ENCODE results near the gene EXT2. TPM values are rescaled to one million over a fixed set of nuclear protein-coding genes. Genes with fewer than 3 reads are reported as not detected.

The EXT2 gene
- total RNA-seq, 1 donor: 44.0 TPM

- H3K4me3 ChIP-seq (ENCODE audit: low read length): no peak overlapping the region
- peaks cover 13% of the 10 kb centered on the region for H3K9me3 ChIP-seq (ENCODE audit: low read depth, low read length)
- H3K27me3 ChIP-seq (ENCODE audit: insufficient read depth, low read length): no peaks in the 10 kb centered on the region
- no peaks in the 10 kb centered on the region for H3K4me1 ChIP-seq (ENCODE audit: insufficient read depth, low read length)
Measured at GRCh38 chr11:44186321-44186930, 90.9 kb downstream of the EXT2 start.

DNA sequence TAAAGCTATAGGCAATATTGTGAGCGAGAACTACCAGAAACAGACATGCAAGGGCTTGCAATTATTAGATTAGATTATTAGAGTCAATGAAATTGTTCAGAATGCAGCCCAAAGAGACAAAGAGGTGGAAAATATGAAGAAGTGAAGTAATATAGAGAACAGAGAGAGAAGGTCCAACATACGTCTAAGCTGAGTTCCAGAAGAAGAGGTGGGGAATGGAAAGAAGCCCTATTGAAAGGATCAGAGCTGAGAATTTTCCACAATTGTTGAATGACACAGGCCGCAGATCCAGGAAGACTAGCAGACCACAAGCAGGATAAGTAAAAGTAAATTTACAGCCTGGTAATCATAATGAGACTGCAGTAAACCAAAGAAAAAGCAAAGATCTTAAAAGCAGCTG lies 93.2 kb downstream of the EXT2 start:
- Histone ChIP-seq H3K4me1 (ENCODE audit: insufficient read depth, low read length) (no peaks in the 10 kb centered on the region), H3K4me3 (ENCODE audit: low read length) (no peak overlapping the region), H3K27me3 (ENCODE audit: insufficient read depth, low read length) (no peaks in the 10 kb centered on the region), H3K9me3 (ENCODE audit: low read depth, low read length) (peaks cover 13% of the 10 kb centered on the region)

DNA sequence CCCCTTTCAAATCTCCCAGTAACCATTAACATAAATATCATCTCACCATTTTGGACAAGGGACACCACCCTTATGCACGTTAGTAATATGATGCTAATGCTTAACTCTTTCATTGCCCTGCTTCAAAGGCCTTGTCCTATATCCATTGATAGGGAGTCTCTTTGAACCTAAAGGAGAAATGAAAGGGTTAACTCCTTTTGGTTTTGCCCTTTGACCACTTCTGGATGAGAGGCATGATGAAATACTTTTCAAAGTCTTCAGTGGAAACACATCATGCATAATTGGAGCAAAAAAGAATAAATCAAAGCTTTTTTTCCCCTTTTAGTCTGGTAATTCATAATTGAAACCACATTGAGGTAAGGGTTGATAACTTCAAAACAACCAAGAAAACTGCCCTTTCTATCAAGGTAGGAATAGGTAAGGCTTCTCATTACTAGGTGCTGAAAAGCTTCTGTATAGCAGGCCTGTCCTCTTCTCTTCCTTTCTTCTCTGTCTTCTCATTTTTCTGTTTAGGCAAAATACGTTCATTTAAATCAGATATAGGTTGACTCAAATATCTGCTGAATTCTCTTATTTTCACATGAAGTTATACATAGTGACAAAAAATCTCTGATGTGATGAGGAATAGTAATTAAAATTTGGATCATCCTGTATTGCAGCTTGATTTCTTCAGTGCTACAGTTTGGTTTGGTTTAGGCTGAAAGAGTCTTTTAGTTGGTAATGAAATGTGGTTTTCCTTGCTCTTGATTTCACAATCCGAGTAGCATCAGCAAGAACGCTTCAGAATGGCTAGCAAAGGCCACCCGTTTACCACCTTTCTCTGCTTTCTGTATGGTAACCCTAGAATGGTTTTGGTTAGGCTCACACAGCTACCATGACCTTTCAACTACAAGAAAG lies 94.8 kb downstream of the EXT2 start:
- H3K4me1 ChIP-seq (ENCODE audit: insufficient read depth, low read length): no peaks in the 10 kb centered on the region
- peaks cover 13% of the 10 kb centered on the region for H3K9me3 ChIP-seq (ENCODE audit: low read depth, low read length)
- H3K4me3 ChIP-seq (ENCODE audit: low read length): no peak overlapping the region
- no peaks in the 10 kb centered on the region for H3K27me3 ChIP-seq (ENCODE audit: insufficient read depth, low read length)

- Histone ChIP-seq H3K9me3 (ENCODE audit: low read depth, low read length) (peaks cover 13% of the 10 kb centered on the region), H3K27me3 (ENCODE audit: insufficient read depth, low read length) (no peaks in the 10 kb centered on the region), H3K4me1 (ENCODE audit: insufficient read depth, low read length) (no peaks in the 10 kb centered on the region)
Measured at GRCh38 chr11:44190883-44191230, 95.4 kb downstream of the EXT2 start.

DNA sequence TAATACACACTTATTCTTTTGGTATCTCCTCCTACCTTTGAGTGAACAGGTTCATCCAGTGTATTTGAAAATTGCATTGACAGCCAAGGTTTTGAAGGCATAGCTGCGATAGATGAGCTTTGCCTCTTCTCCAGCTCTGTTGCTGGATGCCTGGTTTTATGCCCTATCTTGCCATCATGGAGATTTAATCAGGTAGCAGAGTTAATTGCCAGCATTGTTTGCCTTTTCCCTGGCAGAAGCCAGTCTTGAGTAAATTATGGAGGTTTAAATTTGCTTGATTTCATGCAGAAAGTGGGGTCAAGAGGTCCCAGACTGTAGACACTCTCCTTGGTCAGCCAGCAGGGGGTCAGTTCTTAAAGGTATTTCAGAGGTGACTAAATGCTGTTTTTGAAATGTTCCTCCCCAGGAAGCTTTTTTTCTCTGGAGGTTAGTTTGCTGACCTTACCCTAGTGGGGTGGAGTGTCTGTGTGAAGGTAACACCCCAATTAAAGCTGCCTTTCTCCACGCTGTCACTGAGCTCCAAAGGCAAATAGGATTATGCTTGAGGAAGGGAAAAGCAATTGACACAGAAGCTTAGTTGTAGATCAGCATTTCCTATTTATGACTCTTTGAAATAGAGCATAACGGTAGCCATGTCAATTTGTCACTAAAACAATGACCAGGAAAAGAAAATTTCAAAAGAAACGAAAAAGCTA lies 96.0 kb downstream of the EXT2 start:
- Histone ChIP-seq H3K27me3 (ENCODE audit: insufficient read depth, low read length) (no peaks in the 10 kb centered on the region), H3K4me1 (ENCODE audit: insufficient read depth, low read length) (no peaks in the 10 kb centered on the region), H3K4me3 (ENCODE audit: low read length) (no peak overlapping the region), H3K9me3 (ENCODE audit: low read depth, low read length) (peaks cover 13% of the 10 kb centered on the region)

More at GRCh38 chr11:44190883-44191230, 95.4 kb downstream of the EXT2 start:
- H3K4me3 ChIP-seq (ENCODE audit: low read length): no peak overlapping the region

DNA sequence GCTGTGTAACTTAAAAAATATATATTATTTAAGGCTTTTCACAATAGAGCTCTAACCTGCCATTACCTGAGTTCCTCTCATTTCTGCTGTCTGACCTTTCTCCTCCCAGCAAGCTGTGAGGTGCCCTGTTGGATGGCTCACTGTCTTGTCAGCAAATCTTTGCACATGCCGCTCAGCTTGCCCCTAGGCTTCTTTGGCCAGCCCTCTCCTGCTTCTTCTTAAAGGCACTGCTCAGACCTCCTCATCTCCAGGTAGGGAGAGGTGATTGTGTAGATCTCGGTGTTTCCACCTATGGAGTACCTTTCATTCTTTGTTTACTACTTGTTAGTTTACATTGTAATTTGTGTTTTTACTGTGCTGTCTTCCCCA lies 96.5 kb downstream of the EXT2 start:
- H3K4me1 ChIP-seq (ENCODE audit: insufficient read depth, low read length): no peaks in the 10 kb centered on the region
- no peaks in the 10 kb centered on the region for H3K27me3 ChIP-seq (ENCODE audit: insufficient read depth, low read length)
- no peak overlapping the region for H3K4me3 ChIP-seq (ENCODE audit: low read length)

GRCh38 chr11:44192462-44193100 lies 97.1 kb downstream of the EXT2 start:
- Histone ChIP-seq H3K27me3 (ENCODE audit: insufficient read depth, low read length) (no peaks in the 10 kb centered on the region), H3K9me3 (ENCODE audit: low read depth, low read length) (peaks cover 13% of the 10 kb centered on the region), H3K4me3 (ENCODE audit: low read length) (no peak overlapping the region)

More for the DNA sequence above, 96.5 kb downstream of the EXT2 start:
- H3K9me3 ChIP-seq (ENCODE audit: low read depth, low read length): peaks cover 13% of the 10 kb centered on the region

DNA sequence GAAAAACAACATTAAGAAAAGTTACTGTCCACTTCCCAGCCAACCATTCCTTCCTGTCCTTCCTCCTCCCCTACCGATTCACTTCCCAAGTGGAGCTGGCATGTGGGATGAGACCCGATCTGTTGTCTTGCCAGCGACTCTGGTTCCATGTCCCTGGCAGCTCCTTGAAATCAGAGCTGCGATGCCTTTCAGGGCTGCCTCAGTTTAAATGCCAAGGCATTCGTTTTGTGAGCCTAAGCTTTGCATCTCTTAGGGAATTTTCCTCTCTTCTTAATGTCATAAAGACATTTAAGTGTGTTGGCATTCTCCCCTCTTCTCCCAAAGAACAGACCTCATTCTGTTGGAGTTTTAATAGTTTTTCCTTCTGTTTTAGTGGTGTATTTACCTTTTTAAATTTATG lies 98.4 kb downstream of the EXT2 start:
- Histone ChIP-seq H3K27me3 (ENCODE audit: insufficient read depth, low read length) (no peaks in the 10 kb centered on the region), H3K9me3 (ENCODE audit: low read depth, low read length) (peaks cover 1% of the 10 kb centered on the region), H3K4me1 (ENCODE audit: insufficient read depth, low read length) (no peaks in the 10 kb centered on the region), H3K4me3 (ENCODE audit: low read length) (no peak overlapping the region)

More at GRCh38 chr11:44192462-44193100, 97.1 kb downstream of the EXT2 start:
- no peaks in the 10 kb centered on the region for H3K4me1 ChIP-seq (ENCODE audit: insufficient read depth, low read length)

DNA sequence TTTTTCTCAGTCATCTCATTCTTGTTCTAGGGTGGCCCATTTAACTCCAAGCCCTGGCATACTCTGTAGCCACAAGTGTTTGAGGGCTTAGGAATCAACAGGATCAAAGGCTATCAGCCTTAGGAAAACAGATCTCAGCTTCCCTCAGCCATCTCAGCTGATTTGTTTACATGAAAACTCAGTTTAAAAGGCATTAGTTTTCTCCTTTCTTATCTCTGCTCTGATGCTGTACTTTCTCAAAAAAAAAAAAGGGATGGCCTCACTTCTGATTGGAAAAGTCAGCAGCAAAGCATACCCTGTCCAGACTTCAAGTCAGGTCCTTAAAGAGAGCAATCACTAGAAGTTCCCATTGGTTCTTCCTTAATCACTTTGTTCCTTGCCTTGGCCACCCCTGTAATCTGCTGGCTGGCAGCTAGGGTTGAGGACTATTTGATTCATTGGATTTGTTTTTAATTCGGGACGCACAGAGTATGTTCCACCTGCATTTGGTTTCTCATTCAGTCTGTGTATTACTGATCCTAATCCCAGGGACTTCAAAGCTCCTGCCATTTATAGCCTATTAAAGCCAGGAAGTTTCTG lies 102.8 kb downstream of the EXT2 start:
- no peaks in the 10 kb centered on the region for H3K9me3 ChIP-seq (ENCODE audit: low read depth, low read length)

GRCh38 chr11:44199298-44199697 lies 103.8 kb downstream of the EXT2 start:
- Histone ChIP-seq H3K4me1 (ENCODE audit: insufficient read depth, low read length) (no peaks in the 10 kb centered on the region), H3K9me3 (ENCODE audit: low read depth, low read length) (no peaks in the 10 kb centered on the region)

More for the DNA sequence above, 102.8 kb downstream of the EXT2 start:
- H3K4me1 ChIP-seq (ENCODE audit: insufficient read depth, low read length): no peaks in the 10 kb centered on the region
- no peaks in the 10 kb centered on the region for H3K27me3 ChIP-seq (ENCODE audit: insufficient read depth, low read length)
- no peak overlapping the region for H3K4me3 ChIP-seq (ENCODE audit: low read length)

DNA sequence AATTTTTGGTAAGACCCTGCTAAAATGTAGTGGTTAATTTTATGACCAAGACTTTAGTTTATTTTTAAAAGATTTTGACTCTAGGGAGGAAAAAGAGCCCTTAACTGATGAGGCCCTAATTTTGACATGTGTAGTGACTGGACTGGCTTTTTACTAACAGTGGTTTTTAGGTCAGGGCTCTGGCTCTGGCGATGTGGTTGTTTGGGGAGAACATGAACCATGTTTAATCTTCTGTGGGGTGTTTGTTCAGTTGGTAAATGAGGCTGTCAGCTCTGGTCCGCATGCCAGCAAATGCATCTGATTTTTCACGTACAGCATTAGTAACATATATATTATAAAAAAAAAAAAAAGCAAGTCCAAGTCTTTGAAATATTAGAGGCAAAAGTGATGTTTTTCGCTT lies 104.3 kb downstream of the EXT2 start:
- Histone ChIP-seq H3K27me3 (ENCODE audit: insufficient read depth, low read length) (no peaks in the 10 kb centered on the region), H3K4me1 (ENCODE audit: insufficient read depth, low read length) (no peaks in the 10 kb centered on the region), H3K4me3 (ENCODE audit: low read length) (no peak overlapping the region), H3K9me3 (ENCODE audit: low read depth, low read length) (no peaks in the 10 kb centered on the region)

More at GRCh38 chr11:44199298-44199697, 103.8 kb downstream of the EXT2 start:
- Histone ChIP-seq H3K27me3 (ENCODE audit: insufficient read depth, low read length) (no peaks in the 10 kb centered on the region), H3K4me3 (ENCODE audit: low read length) (no peak overlapping the region)

DNA sequence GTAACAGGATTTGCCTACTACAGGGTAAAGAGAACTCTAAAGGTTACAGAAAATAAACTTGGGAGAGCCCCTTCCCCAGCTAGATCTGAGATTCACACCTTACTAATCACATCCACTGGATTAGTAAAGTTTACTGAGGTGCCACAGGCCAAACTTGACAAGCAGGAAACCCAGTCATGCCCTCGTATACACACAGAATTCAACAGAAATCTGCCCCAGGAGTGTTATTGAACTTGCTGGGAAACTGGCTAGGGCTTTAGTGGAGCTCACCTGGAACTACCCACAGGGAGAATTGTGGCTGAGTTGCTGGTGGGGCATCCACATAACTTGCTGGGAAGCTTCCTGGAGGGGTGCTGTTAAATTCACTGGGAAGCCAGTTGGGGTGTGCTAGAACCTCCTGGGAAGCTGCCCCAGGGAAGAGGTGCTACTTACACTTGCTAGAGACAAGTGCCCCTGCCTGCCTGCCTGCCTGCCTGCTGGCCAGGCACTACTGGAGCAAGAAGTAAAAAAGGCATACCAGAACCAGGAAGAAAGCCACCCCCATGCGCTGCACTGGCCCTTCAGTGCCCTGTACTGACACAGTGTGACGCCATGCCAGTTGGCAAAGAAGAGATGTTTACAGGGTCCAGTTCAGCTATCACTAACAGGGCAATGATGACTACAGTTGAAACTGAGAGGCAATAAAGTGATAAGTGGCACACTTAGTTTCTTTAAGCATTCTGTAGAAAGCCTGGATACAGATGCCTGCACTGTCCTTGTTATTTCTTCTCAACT lies 108.0 kb downstream of the EXT2 start:
- Histone ChIP-seq H3K27me3 (ENCODE audit: insufficient read depth, low read length) (no peaks in the 10 kb centered on the region), H3K4me1 (ENCODE audit: insufficient read depth, low read length) (no peaks in the 10 kb centered on the region), H3K4me3 (ENCODE audit: low read length) (no peak overlapping the region), H3K9me3 (ENCODE audit: low read depth, low read length) (no peaks in the 10 kb centered on the region)

DNA sequence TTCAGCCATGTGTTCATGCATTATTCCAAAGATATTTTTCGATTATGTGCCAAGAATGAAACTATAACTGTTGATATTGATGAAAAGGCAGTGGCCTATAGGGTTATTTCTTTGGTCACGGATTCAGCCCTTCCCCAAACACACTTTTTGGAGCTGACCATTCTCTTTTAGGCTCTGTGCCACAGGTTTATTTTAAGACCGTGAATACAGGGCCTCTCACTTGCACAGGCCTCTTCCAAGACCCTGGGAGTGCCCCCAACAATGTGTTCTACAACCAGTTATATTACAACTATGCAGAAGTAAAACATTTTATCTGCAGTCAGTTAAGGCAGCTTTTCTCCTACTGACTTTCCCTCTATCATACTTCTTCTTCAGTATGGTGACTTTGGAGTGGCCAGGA lies 109.9 kb downstream of the EXT2 start:
- H3K4me1 ChIP-seq (ENCODE audit: insufficient read depth, low read length): no peaks in the 10 kb centered on the region

GRCh38 chr11:44205836-44206235 lies 110.4 kb downstream of the EXT2 start:
- no peaks in the 10 kb centered on the region for H3K27me3 ChIP-seq (ENCODE audit: insufficient read depth, low read length)
- H3K9me3 ChIP-seq (ENCODE audit: low read depth, low read length): no peaks in the 10 kb centered on the region
- no peaks in the 10 kb centered on the region for H3K4me1 ChIP-seq (ENCODE audit: insufficient read depth, low read length)
- no peak overlapping the region for H3K4me3 ChIP-seq (ENCODE audit: low read length)

More for the DNA sequence above, 109.9 kb downstream of the EXT2 start:
- H3K4me3 ChIP-seq (ENCODE audit: low read length): no peak overlapping the region
- H3K27me3 ChIP-seq (ENCODE audit: insufficient read depth, low read length): no peaks in the 10 kb centered on the region
- H3K9me3 ChIP-seq (ENCODE audit: low read depth, low read length): no peaks in the 10 kb centered on the region
